ENCODE results near the gene RBBP7.

Gene RBBP7

DNA sequence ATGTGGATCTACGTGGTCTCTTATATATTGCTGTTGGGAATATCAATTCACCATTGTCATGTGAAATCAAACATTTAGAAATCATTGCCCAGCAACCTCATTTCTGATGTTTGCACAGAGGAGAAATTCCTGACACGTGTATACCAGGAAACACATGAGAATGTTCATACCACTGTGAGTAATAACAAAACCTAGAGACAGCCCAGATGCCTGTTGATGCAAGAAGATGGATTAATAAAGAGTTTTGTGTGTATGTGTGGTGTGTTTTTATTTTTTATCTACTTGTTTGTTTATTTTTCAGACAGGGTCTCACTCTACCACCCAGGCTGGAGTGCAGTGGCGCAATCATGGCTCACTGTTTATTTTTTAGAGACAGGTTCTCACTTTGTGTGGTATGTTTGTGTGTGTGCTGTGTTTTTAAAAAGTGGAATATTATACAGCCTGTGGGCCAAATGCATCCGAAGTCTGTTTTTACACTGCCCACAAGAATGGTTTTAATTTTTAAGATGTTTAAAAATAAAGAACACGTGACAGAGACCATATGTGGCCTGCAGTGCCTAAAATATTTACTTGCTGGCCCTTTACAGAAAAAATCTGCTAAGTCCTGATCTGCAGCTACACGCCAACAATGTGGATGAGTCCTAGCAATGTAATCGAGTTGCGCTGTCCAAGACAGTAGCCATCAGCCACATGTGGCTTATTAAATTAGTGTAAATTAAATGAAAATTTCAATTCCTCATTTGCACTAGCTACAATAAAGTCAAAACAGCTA, 44.7 kb downstream of the RBBP7 start:
- DNase-seq = no peak

- DNase-seq = no peak
Observed at GRCh38 chrX:16822723-16823122, 47.4 kb downstream of the RBBP7 start.

DNA sequence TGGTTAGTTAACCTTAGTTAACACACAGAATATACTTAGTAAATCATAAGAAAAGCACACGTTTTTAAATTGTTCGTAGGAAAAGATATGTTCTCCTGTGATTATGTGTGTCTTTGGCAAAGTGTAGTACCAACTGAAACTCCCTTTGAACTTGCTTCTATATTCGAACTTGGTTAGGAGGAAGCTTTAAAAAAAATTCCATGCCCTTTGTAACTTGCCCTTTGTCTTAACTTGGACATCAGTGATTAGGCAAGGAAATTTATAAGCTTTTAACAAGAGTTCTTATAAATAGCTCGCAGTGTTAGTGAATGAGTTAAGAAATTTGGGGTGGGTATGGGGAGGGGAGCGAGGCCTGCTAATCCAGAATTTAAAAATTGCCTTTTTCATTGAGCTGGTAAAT, 50.5 kb downstream of the RBBP7 start:
- DNase-seq = no peak

GRCh38 chrX:16814597-16814996, 55.6 kb downstream of the RBBP7 start:
- DNase-seq = no peak

DNA sequence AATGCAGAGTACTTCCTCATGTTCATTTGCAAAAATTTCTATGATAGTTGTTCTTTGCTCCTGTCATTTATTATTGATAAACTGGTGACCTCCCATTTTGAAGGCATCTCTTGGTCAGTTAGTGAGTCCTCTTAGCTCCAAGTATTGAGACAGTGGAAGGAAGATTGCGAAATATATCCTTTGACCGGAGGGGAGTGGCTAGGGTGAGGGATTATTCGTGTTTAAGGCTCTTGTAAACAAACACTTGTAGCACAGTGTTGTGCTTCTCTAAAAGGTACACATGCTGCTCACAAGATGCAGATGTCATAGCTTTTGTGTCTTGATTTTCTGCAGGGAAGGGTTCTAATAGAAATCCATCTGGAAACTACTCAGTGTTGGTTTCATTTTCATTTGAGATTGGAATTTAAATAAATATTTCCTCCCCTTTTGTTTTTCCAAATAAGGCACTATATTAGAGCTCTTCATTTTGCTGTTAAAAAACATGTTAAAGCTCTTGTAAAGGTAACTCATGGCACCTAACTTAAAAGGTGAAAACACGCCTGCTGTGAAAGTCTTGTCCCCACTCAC, 62.1 kb downstream of the RBBP7 start:
- no peak for DNase-seq

GRCh38 chrX:16807548-16807947, 62.6 kb downstream of the RBBP7 start:
- no peak for DNase-seq

DNA sequence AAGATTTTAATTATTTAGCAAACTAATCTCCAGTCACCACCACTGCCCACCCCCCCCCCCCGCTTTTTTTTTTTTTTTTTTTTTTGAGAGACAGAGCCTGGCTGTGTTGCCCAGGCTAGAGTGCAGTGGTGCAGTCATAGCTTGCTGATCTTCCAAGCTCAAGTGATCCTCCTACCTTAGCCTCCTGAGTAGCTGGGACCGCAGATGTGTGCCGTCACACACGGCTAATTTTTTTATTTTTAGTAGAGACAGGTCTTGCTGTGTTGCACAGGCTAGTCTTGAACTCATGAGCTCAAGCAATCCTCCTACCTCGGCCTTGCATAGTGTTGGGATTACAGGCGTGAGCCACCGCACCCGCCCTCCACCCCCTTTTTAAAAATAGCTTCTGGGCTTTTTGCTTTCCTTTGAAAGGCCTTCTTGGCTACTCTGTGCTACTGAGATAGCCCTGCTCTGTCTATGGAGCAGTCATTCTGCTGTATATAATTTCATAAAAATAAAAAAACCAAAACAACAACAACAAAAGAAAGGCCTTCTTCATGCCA, 65.2 kb downstream of the RBBP7 start:
- DNase-seq = no peak

DNA sequence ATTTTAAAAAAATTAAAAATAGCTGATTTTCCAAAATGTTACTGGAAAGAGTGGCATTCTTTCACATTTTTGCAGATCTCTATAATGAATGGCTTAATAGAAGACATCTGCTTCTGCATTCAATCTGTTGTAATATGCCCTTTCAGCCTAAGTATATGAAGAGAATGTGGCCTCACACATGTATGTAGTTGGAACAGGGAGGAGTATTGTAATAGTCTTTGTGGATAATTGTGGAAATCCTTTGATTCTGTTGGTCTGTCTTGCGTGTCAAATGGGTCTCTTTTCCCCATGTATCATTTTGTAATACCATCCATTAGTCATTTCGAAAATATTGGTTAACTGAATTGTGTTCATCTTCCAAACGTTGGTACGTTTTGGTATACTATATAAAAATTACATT, 72.3 kb downstream of the RBBP7 start:
- no peak for DNase-seq

DNA sequence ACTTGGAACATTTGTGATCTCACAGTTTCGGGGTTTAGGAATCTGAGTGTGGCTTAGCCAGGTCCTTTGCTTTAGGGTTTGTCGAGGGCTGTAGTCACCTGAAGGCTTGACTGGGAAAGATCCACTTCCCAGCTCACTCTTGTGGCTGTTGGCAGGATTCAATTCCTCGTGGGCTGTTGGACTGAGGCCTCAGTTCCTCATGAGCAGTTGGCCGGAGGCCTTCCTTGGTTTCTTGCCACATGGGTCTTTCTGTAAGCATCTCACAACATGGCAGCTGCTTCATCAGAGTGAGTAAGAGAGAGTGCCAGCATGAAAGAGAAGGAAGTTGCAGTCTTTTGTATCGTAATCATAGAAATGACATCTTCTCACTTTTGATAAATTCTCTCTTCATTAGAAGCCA, 72.8 kb downstream of the RBBP7 start:
- no peak for DNase-seq

DNA sequence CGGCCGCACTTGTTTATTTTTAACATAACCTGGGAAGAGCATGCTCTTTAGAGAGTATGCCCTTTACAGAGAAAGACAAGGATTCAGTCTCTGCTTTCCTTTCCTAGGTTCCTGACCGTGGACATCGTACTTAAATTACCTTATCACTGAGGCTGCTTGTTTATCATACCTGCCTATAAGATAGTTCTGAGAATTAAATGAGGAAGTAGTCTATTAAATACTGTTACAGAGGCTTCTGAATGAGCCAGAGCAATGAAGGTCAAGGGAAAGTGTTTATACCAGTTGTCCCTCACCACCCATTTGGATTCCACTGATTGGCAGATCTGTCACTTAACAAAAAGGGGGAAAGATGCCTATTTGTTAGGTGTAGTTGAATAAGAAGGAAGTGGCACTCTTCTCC, 73.9 kb downstream of the RBBP7 start:
- DNase-seq = no peak

All from NCI-H1092 treated with DMSO at 0.1 percent for 48 hours (cell line).